ENCODE data around the gene NUSAP1. TPM values are rescaled to one million over a fixed set of nuclear protein-coding genes. Genes with fewer than 3 reads are reported as not detected.

Gene NUSAP1
- total RNA-seq, 2 experiments from 2014 or later: 293 to 411 TPM

DNA sequence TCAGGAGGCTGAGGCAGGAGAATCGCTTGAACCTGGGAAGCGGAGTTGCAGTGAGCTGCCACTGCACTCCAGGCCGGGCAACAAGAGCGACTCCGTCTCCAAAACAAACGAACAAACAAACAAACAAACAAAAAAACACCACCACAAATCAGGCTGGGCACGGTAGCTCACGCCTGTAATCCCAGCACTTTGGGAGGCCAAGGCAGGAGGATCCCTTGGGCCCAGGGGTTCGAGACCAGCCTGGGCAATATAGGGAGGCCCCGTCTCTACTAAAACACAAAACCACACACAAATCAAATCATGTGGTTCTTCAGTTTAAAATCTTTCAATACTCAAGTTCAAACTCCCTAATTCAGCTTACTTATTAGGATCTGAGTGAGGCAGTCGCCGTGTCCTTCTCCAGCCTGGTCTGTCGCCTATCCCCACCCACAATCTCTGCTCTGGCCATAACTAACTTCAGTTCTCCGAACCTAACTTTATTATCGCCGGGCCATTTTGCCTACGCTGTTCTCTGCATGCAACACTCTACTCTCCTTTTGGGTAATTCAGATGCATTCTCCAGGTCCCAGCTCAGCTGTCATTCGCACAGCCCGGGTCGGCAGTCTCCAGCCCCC is 83.6 kb downstream of the NUSAP1 start:
- ChIA-PET CTCF (ENCODE audit: unreplicated experiment) (no interaction called here), POLR2A (interaction anchor here (0.6 to 0.7 kb wide), 3 partner anchors 10 to 1179 kb away, joined by 3 to 6 read pairs (median 3); no protein-coding TSS in a partner anchor)
- H3K4me2 ChIP-seq (ENCODE audit: low read length): peak overlapping the region; percentile 82
- no peaks in the 10 kb centered on the region for H3K36me3 ChIP-seq (ENCODE audit: insufficient read depth, low read length)
- intact Hi-C loops (cut with micrococcal nuclease; ENCODE audit: unreplicated experiment): no loop called here
- peak overlapping the region; percentile 80 for H2AFZ ChIP-seq (ENCODE audit: low read length)
- TF ChIP-seq, protein P1, sequence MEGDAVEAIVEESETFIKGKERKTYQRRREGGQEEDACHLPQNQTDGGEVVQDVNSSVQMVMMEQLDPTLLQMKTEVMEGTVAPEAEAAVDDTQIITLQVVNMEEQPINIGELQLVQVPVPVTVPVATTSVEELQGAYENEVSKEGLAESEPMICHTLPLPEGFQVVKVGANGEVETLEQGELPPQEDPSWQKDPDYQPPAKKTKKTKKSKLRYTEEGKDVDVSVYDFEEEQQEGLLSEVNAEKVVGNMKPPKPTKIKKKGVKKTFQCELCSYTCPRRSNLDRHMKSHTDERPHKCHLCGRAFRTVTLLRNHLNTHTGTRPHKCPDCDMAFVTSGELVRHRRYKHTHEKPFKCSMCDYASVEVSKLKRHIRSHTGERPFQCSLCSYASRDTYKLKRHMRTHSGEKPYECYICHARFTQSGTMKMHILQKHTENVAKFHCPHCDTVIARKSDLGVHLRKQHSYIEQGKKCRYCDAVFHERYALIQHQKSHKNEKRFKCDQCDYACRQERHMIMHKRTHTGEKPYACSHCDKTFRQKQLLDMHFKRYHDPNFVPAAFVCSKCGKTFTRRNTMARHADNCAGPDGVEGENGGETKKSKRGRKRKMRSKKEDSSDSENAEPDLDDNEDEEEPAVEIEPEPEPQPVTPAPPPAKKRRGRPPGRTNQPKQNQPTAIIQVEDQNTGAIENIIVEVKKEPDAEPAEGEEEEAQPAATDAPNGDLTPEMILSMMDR (conservative IDR thresholded peaks at IDR 0.05; ENCODE audit: low read length): no peak
- TSS peak; percentile 97 for BruUV-seq (replicated peaks)
- H3K4me1 ChIP-seq (ENCODE audit: insufficient read depth, low read length, poor library complexity, severe bottlenecking): peaks cover 30% of the 10 kb centered on the region
- no peak for DNase-seq (ENCODE audit: low spot score)
- no peaks in the 10 kb centered on the region for H3K9me3 ChIP-seq (ENCODE audit: low read length)
- H3K79me2 ChIP-seq (ENCODE audit: insufficient read depth, low read depth, low read length): peaks cover 54% of the 10 kb centered on the region
- H4K20me1 ChIP-seq (ENCODE audit: insufficient read depth, low read length): peaks cover 12% of the 10 kb centered on the region
- H3K9me2 ChIP-seq (ENCODE audit: insufficient read depth, low read length): no peaks in the 10 kb centered on the region
- peak overlapping the region; percentile 12 for H3K27ac ChIP-seq (ENCODE audit: low read depth, low read length, poor library complexity, severe bottlenecking)
- peak overlapping the region; percentile 79 for H3K4me3 ChIP-seq (ENCODE audit: low read depth, low read length, poor library complexity, severe bottlenecking)

DNA sequence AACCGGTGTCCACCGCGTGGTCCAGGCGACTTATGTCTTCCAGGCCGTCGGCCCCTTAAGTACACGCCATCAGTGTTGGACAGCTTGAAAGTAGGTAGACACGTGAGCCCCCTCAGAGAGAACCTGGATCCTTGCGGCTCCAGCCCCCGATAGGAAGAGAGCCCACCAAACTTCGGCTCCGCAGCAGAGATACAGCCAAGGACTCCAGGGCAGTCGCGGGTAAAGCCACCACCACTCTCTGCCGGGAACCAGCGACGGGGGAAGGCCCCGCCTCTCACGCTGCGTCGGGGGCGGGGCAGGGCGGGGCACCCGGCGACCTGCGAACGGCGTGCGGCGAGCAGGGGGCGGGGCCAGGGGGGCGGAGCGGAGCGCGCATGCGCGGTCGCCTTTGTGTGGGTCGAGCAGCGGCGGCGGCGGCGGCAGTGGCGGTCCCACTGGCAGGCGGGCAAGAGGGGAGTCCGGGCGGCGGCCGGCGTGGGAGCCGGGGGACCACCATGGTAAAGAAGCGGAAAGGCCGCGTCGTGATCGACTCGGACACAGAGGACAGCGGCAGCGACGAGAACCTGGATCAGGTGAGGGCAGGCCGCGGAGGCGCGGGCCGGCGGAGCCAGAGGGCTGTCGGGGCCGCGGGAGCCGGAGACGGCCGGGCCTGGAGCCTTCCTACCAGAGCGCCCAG is 84.2 kb downstream of the NUSAP1 start, which contains the start of gene RTF1:
TSS of gene RTF1 (plus strand) at position 354 of the 676 bp plus-strand sequence. CDS start at position 375, 21 bp downstream.
- no peaks in the 10 kb centered on the region for H3K36me3 ChIP-seq (ENCODE audit: insufficient read depth, low read length)
- no peaks in the 10 kb centered on the region for H3K9me3 ChIP-seq (ENCODE audit: low read length)
- DNase-seq (ENCODE audit: low spot score): peak; percentile 92
- no peaks in the 10 kb centered on the region for H3K9me2 ChIP-seq (ENCODE audit: insufficient read depth, low read length)
- no TSS peak for BruUV-seq (replicated peaks)
- ChIA-PET CTCF (ENCODE audit: unreplicated experiment) (interaction anchor here (0.6 kb wide), 1 partner anchor 9 kb away, joined by 3 read pairs; no protein-coding TSS in a partner anchor), POLR2A (interaction anchor here (0.6 to 1.4 kb wide), 2 partner anchors 11 to 15 kb away, joined by 3 to 4 read pairs; no protein-coding TSS in a partner anchor)
- peaks cover 61% of the 10 kb centered on the region for H3K79me2 ChIP-seq (ENCODE audit: insufficient read depth, low read depth, low read length)
- TF ChIP-seq, protein P1 (conservative IDR thresholded peaks at IDR 0.05; ENCODE audit: low read length): no peak
- TF ChIP-seq EZH2phosphoT487 (IDR thresholded peaks at IDR 0.05; ENCODE audit: borderline replicate concordance, low read depth, low read length): no peak
- peaks cover 12% of the 10 kb centered on the region for H4K20me1 ChIP-seq (ENCODE audit: insufficient read depth, low read length)
- peak within 1 kb of the TSS; percentile 80 for H2AFZ ChIP-seq (ENCODE audit: low read length)
- peak within 1 kb of the TSS; percentile 22 for H3K27ac ChIP-seq (ENCODE audit: low read depth, low read length, poor library complexity, severe bottlenecking)
- H3K4me2 ChIP-seq (ENCODE audit: low read length): peak within 1 kb of the TSS; percentile 91
- H3K4me1 ChIP-seq (ENCODE audit: insufficient read depth, low read length, poor library complexity, severe bottlenecking): peaks cover 30% of the 10 kb centered on the region
- peak within 1 kb of the TSS; percentile 79 for H3K4me3 ChIP-seq (ENCODE audit: low read depth, low read length, poor library complexity, severe bottlenecking)
- intact Hi-C loops (cut with micrococcal nuclease; ENCODE audit: unreplicated experiment): loop anchor here (1.0 kb wide), 1 partner anchor 15 kb away; the partner anchor contains the start of gene NDUFAF1

Data from OCI-LY7 (cell line).